GM06990 (cell line): ENCODE data around the gene NTHL1.
A peak's percentile ranks its signal among the peaks of the same experiment; 100 is the strongest.

Experiments used
- DNase-seq: peaks from one replicate; pipeline ENCODE4 v3.0.0-alpha.2; 2011; ENCODE audit not compliant: insufficient read length; ENCODE audit errors: extremely low read depth
- H3K27me3 ChIP-seq: replicated peaks from 2 replicates; pipeline ENCODE4 v1.6.0; 2011; ENCODE audit warnings: low read length; ENCODE audit not compliant: control insufficient read depth, insufficient read depth
- H3K36me3 ChIP-seq: 2 replicates; pipeline ENCODE4 v1.5.1; 2011; ENCODE audit warnings: low read length; ENCODE audit not compliant: control insufficient read depth, insufficient read depth
- H3K4me3 ChIP-seq: replicated peaks from 2 replicates; pipeline ENCODE4 v1.5.1; 2011; ENCODE audit warnings: low read depth, mild to moderate bottlenecking, control low read depth, low read length
- CTCF ChIP-seq: IDR thresholded peaks from 2 replicates; pipeline ENCODE4 v1.5.1; 2011; ENCODE audit warnings: low read length, control low read depth, mild to moderate bottlenecking, inconsistent platforms; ENCODE audit not compliant: insufficient read depth, poor library complexity, severe bottlenecking

NTHL1 gene

GRCh38 chr16:2047330-2048115 is at the start of gene NTHL1, which contains the start of gene TSC2:
Gene NTHL1, minus strand, starts transcription at chr16:2047834. Its CDS starts 11 bp downstream, at chr16:2047823.
Gene TSC2, plus strand, starts transcription at chr16:2047985. Its CDS starts 631 bp downstream, at chr16:2048616.
- no peaks in the 10 kb centered on the region for H3K27me3 ChIP-seq
- H3K4me3 ChIP-seq = peak within 1 kb of the TSS; percentile 91
- H3K36me3 ChIP-seq = peaks cover 4% of the 10 kb centered on the region
- TF ChIP-seq CTCF = no peak
- DNase-seq = peak; percentile 96

- no peak overlapping the region for H3K4me3 ChIP-seq
- H3K36me3 ChIP-seq = peaks cover 2% of the 10 kb centered on the region
- DNase-seq = no peak
- TF ChIP-seq CTCF = no peak
- no peaks in the 10 kb centered on the region for H3K27me3 ChIP-seq
Observed at GRCh38 chr16:2096853-2097595, 49.4 kb upstream of the NTHL1 start.

GRCh38 chr16:2095918-2096582 is 48.4 kb upstream of the NTHL1 start:
- TF ChIP-seq CTCF = no peak
- H3K4me3 ChIP-seq = no peak overlapping the region
- H3K27me3 ChIP-seq = no peaks in the 10 kb centered on the region
- DNase-seq = no peak
- H3K36me3 ChIP-seq = peaks cover 2% of the 10 kb centered on the region

- H3K36me3 ChIP-seq = peaks cover 4% of the 10 kb centered on the region
- TF ChIP-seq CTCF = no peak
- no peak for DNase-seq
- no peak overlapping the region for H3K4me3 ChIP-seq
- no peaks in the 10 kb centered on the region for H3K27me3 ChIP-seq
Observed at GRCh38 chr16:2095315-2095853, 47.8 kb upstream of the NTHL1 start.

GRCh38 chr16:2093793-2094192 is 46.2 kb upstream of the NTHL1 start:
- Histone ChIP-seq H3K36me3 (peaks cover 6% of the 10 kb centered on the region), H3K4me3 (no peak overlapping the region), H3K27me3 (no peaks in the 10 kb centered on the region)
- no peak for DNase-seq
- no peak for TF ChIP-seq CTCF
